Endometrial microvascular endothelial cells (primary cell): ENCODE data around the gene ANKRD13A. TPM values are rescaled to one million over a fixed set of nuclear protein-coding genes. Genes with fewer than 3 reads are reported as not detected.

Source experiments
- in situ Hi-C: cut with HindIII; loops from 2 replicates; pipeline ENCODE4 v1.10.0; 2017; ENCODE audit warnings: low sequenced_read_pairs, low pct_unique_long_range_greater_than_20kb; ENCODE audit errors: inconsistent ontology term
- total RNA-seq: library from RNA; depleted of rRNA; stranded (reverse); fragments of >200 nt; gene quantifications from one replicate; pipeline ENCODE4 v1.2.3, GENCODE V29; 2015; ENCODE audit errors: inconsistent ontology term

Gene ANKRD13A
- 36.8 TPM for total RNA-seq

- in situ Hi-C loops: no loop called here
Observed at GRCh38 chr12:109998904-109999648, at the start of gene ANKRD13A. ANKRD13A (plus strand) TSS chr12:109999430; CDS start chr12:109999689, 259 bp downstream.

- in situ Hi-C loops: no loop called here
Observed at GRCh38 chr12:109950625-109951024, 48.6 kb upstream of the ANKRD13A start.

GRCh38 chr12:109951136-109951535, 48.1 kb upstream of the ANKRD13A start:
- in situ Hi-C loops: no loop called here

GRCh38 chr12:109951751-109952150, 47.5 kb upstream of the ANKRD13A start:
- in situ Hi-C loops: no loop called here

GRCh38 chr12:109952160-109952858, 46.9 kb upstream of the ANKRD13A start:
- in situ Hi-C loops: no loop called here

GRCh38 chr12:109952873-109953272, 46.4 kb upstream of the ANKRD13A start:
- in situ Hi-C loops: no loop called here

GRCh38 chr12:109953656-109954055, 45.6 kb upstream of the ANKRD13A start:
- in situ Hi-C loops: no loop called here

GRCh38 chr12:109958374-109958773, 40.9 kb upstream of the ANKRD13A start:
- in situ Hi-C loops: no loop called here

- in situ Hi-C loops: no loop called here
Observed at GRCh38 chr12:109959411-109960093, 39.7 kb upstream of the ANKRD13A start.

GRCh38 chr12:109961201-109961600, 38.0 kb upstream of the ANKRD13A start:
- in situ Hi-C loops: no loop called here

- in situ Hi-C loops: no loop called here
Observed at GRCh38 chr12:109961612-109962011, 37.6 kb upstream of the ANKRD13A start.

- in situ Hi-C loops: no loop called here
Observed at GRCh38 chr12:109962398-109962797, 36.8 kb upstream of the ANKRD13A start.

- in situ Hi-C loops: no loop called here
Observed at GRCh38 chr12:109963330-109963729, 35.9 kb upstream of the ANKRD13A start.

GRCh38 chr12:109963743-109964429, 35.3 kb upstream of the ANKRD13A start:
- in situ Hi-C loops: no loop called here

- in situ Hi-C loops: no loop called here
Observed at GRCh38 chr12:109966546-109966945, 32.7 kb upstream of the ANKRD13A start.

- in situ Hi-C loops: no loop called here
Observed at GRCh38 chr12:109967383-109968031, 31.7 kb upstream of the ANKRD13A start.

- in situ Hi-C loops: no loop called here
Observed at GRCh38 chr12:109968032-109968420, 31.2 kb upstream of the ANKRD13A start.

GRCh38 chr12:109968801-109969200, 30.4 kb upstream of the ANKRD13A start:
- in situ Hi-C loops: no loop called here

GRCh38 chr12:109972821-109973220, 26.4 kb upstream of the ANKRD13A start:
- in situ Hi-C loops: no loop called here
